CD4-positive, alpha-beta memory T cell (primary cell): Measurements from ENCODE around the gene SCAMP5. TPM values are rescaled to one million over a fixed set of nuclear protein-coding genes. Genes with fewer than 3 reads are reported as not detected.

ENCODE experiments used
- CTCF ChIA-PET: fragments of 350-600 bp; sonication (Branson Sonifier 250); formaldehyde crosslinking; loops from one replicate; lab custom pipeline; 2021; ENCODE audit warnings: inconsistent platforms; ENCODE audit not compliant: partially characterized antibody; lab: Charles Lee
- POLR2A ChIA-PET: fragments of 350-600 bp; sonication (Branson Sonifier 250); formaldehyde crosslinking; loops from one replicate; lab custom pipeline; 2021; ENCODE audit not compliant: partially characterized antibody; lab: Charles Lee
- DNase-seq, 5 donors: peaks; one replicate each; pipeline versions ENCODE4 v3.0.0 to v3.0.0-alpha.2; 2020 to 2022; ENCODE audit warnings: mixed read lengths in 1 of 5
- H3K27ac ChIP-seq: one replicate; pipeline ENCODE4 v1.7.0; 2013; ENCODE audit warnings: low read depth, low read length
- H3K27me3 ChIP-seq: 2 replicates; pipeline ENCODE4 v1.7.0; 2013; ENCODE audit warnings: mild to moderate bottlenecking, low read length, moderate library complexity; ENCODE audit not compliant: insufficient read depth
- H3K36me3 ChIP-seq: 2 replicates; pipeline ENCODE4 v1.7.0; 2013; ENCODE audit warnings: mild to moderate bottlenecking, low read length, moderate library complexity; ENCODE audit not compliant: insufficient read depth
- H3K4me1 ChIP-seq: 2 replicates; pipeline ENCODE4 v1.7.0; 2013; ENCODE audit warnings: mild to moderate bottlenecking, low read length, moderate library complexity; ENCODE audit not compliant: insufficient read depth
- H3K4me3 ChIP-seq, 2 donors: one replicate each; pipeline ENCODE4 v1.7.0; 2013; ENCODE audit warnings: low read length in 2 of 2, mild to moderate bottlenecking in 1 of 2
- H3K9me3 ChIP-seq, 2 donors: one replicate each; pipeline ENCODE4 v1.7.0; 2013; ENCODE audit warnings: low read length in 2 of 2, control low read depth in 1 of 2; ENCODE audit not compliant: control insufficient read depth in 1 of 2
- H3K27ac Mint-ChIP-seq, 7 donors: one replicate each; pipeline ENCODE4 v1.8.0; 2020 to 2021; ENCODE audit warnings: mixed read lengths in 7 of 7, mild to moderate bottlenecking in 6 of 7, inconsistent platforms in 3 of 7, moderate library complexity in 3 of 7
- H3K27me3 Mint-ChIP-seq, 2 donors: one replicate each; pipeline ENCODE4 v1.8.0; 2020 to 2021; ENCODE audit warnings: mixed read lengths in 2 of 2
- H3K36me3 Mint-ChIP-seq, 2 donors: one replicate each; pipeline ENCODE4 v1.8.0; 2020 to 2021; ENCODE audit warnings: mixed read lengths in 2 of 2, inconsistent platforms in 1 of 2, mild to moderate bottlenecking in 1 of 2
- H3K4me1 Mint-ChIP-seq, 4 donors: one replicate each; pipeline ENCODE4 v1.8.0; 2020 to 2021; ENCODE audit warnings: mixed read lengths in 4 of 4, mild to moderate bottlenecking in 1 of 4
- H3K4me3 Mint-ChIP-seq, 8 donors: one replicate each; pipeline ENCODE4 v1.8.0; 2020 to 2021; ENCODE audit warnings: mixed read lengths in 8 of 8, mild to moderate bottlenecking in 7 of 8, moderate library complexity in 6 of 8, inconsistent platforms in 3 of 8
- H3K9me3 Mint-ChIP-seq, 8 donors: one replicate each; pipeline ENCODE4 v1.8.0; 2020 to 2021; ENCODE audit warnings: mixed read lengths in 8 of 8, mild to moderate bottlenecking in 5 of 8, inconsistent platforms in 3 of 8, moderate library complexity in 1 of 8
- intact Hi-C: fragments of 100-400 bp; cut with micrococcal nuclease; formaldehyde crosslinking; loops from one replicate; pipeline ENCODE4 v1.15.1; 2023
- polyA plus RNA-seq, 2 donors: library from polyadenylated mRNA; unstranded; fragments of 300-500 nt; fragmentation: Illumina TruSeq; gene quantifications; one replicate each; pipeline ENCODE4 v1.2.3, GENCODE V29; 2021
- total RNA-seq, 2 experiments: library from RNA; stranded (reverse); gene quantifications; one replicate each; pipeline ENCODE4 v1.2.3, GENCODE V29; 2021

Gene SCAMP5
- total and polyA plus RNA-seq, 4 experiments from 2014 or later: 0.15 to 0.33 (median 0.26) TPM; not detected in 1

GRCh38 chr15:74959586-74959939 lies 35.8 kb upstream of the SCAMP5 start:
- DNase-seq: no peak
- intact Hi-C loops: loop anchor here (5.0 kb wide), 1 partner anchor 582 kb away; no protein-coding TSS in a partner anchor
- Mint-ChIP-seq H3K4me1 (peaks cover 6 to 35% (median 19%) of the 10 kb centered on the region in 4 donors), H3K36me3 (no peaks in the 10 kb centered on the region), H3K27me3 (peaks cover 19 to 20% of the 10 kb centered on the region in 2 donors), H3K4me3 (peak overlapping the region in 4 of 8 donors; percentile 15 to 70 (median 50)), H3K27ac (no peak overlapping the region), H3K9me3 (peaks cover 0 to 3% (median 0%) of the 10 kb centered on the region in 8 donors)
- Histone ChIP-seq H3K9me3 (no peaks in the 10 kb centered on the region), H3K27ac (no peak overlapping the region), H3K27me3 (peaks cover 19% of the 10 kb centered on the region), H3K4me1 (peaks cover 40% of the 10 kb centered on the region), H3K4me3 (no peak overlapping the region), H3K36me3 (no peaks in the 10 kb centered on the region)
- POLR2A ChIA-PET: no interaction called here
- CTCF ChIA-PET: interaction anchor here (1.9 kb wide), 1 partner anchor 189 kb away, joined by 5 read pairs; no protein-coding TSS in a partner anchor

GRCh38 chr15:74960286-74960685 lies 35.1 kb upstream of the SCAMP5 start:
- H3K4me3 Mint-ChIP-seq: no peak overlapping the region
- H3K27me3 ChIP-seq: peaks cover 19% of the 10 kb centered on the region
- ChIA-PET POLR2A (no interaction called here), CTCF (interaction anchor here (1.6 to 1.9 kb wide), 2 partner anchors 189 to 244 kb away, joined by 4 to 5 read pairs; no protein-coding TSS in a partner anchor)
- no peaks in the 10 kb centered on the region for H3K9me3 ChIP-seq
- no peak overlapping the region for H3K4me3 ChIP-seq
- intact Hi-C loops: no loop called here
- H3K27me3 Mint-ChIP-seq: peaks cover 19 to 20% of the 10 kb centered on the region in 2 donors
- no peak for DNase-seq
- H3K27ac ChIP-seq: no peak overlapping the region
- peaks cover 6 to 29% (median 18%) of the 10 kb centered on the region in 4 donors for H3K4me1 Mint-ChIP-seq
- no peaks in the 10 kb centered on the region for H3K36me3 ChIP-seq
- no peaks in the 10 kb centered on the region for H3K36me3 Mint-ChIP-seq
- no peak overlapping the region for H3K27ac Mint-ChIP-seq
- peaks cover 35% of the 10 kb centered on the region for H3K4me1 ChIP-seq
- peaks cover 0 to 3% (median 0%) of the 10 kb centered on the region in 8 donors for H3K9me3 Mint-ChIP-seq

- Mint-ChIP-seq H3K4me1 (peaks cover 6 to 24% (median 15%) of the 10 kb centered on the region in 4 donors), H3K4me3 (no peak overlapping the region), H3K36me3 (no peaks in the 10 kb centered on the region), H3K9me3 (peaks cover 0 to 3% (median 0%) of the 10 kb centered on the region in 8 donors), H3K27me3 (peaks cover 19 to 20% of the 10 kb centered on the region in 2 donors), H3K27ac (no peak overlapping the region)
- H3K4me1 ChIP-seq: peaks cover 26% of the 10 kb centered on the region
- H3K27me3 ChIP-seq: peaks cover 19% of the 10 kb centered on the region
- no peaks in the 10 kb centered on the region for H3K36me3 ChIP-seq
- H3K9me3 ChIP-seq: no peaks in the 10 kb centered on the region
- intact Hi-C loops: no loop called here
- ChIA-PET POLR2A (interaction anchor here (0.6 kb wide), 1 partner anchor 329 kb away, joined by 3 read pairs; no protein-coding TSS in a partner anchor), CTCF (interaction anchor here (1.3 to 1.9 kb wide), 3 partner anchors 190 to 325 kb away, joined by 4 to 5 read pairs (median 4); no protein-coding TSS in a partner anchor)
- no peak overlapping the region for H3K27ac ChIP-seq
- no peak overlapping the region for H3K4me3 ChIP-seq
- no peak for DNase-seq
Measured at GRCh38 chr15:74960995-74961588, 34.3 kb upstream of the SCAMP5 start.

- Mint-ChIP-seq H3K4me1 (peaks cover 6 to 24% (median 15%) of the 10 kb centered on the region in 4 donors), H3K27me3 (peaks cover 19 to 20% of the 10 kb centered on the region in 2 donors), H3K27ac (no peak overlapping the region), H3K4me3 (no peak overlapping the region), H3K9me3 (peaks cover 0 to 3% (median 0%) of the 10 kb centered on the region in 8 donors), H3K36me3 (no peaks in the 10 kb centered on the region)
- peaks cover 23% of the 10 kb centered on the region for H3K4me1 ChIP-seq
- intact Hi-C loops: no loop called here
- ChIA-PET CTCF (interaction anchor here (1.3 to 1.6 kb wide), 2 partner anchors 243 to 326 kb away, joined by 4 read pairs; no protein-coding TSS in a partner anchor), POLR2A (interaction anchor here (0.6 kb wide), 1 partner anchor 329 kb away, joined by 3 read pairs; no protein-coding TSS in a partner anchor)
- H3K27me3 ChIP-seq: peaks cover 19% of the 10 kb centered on the region
- H3K27ac ChIP-seq: no peak overlapping the region
- DNase-seq: no peak
- no peaks in the 10 kb centered on the region for H3K36me3 ChIP-seq
- no peak overlapping the region for H3K4me3 ChIP-seq
- H3K9me3 ChIP-seq: no peaks in the 10 kb centered on the region
Measured at GRCh38 chr15:74961616-74962015, 33.7 kb upstream of the SCAMP5 start.

- ChIA-PET CTCF (interaction anchor here (1.3 kb wide), 1 partner anchor 327 kb away, joined by 4 read pairs; no protein-coding TSS in a partner anchor), POLR2A (no interaction called here)
- Histone ChIP-seq H3K4me3 (no peak overlapping the region), H3K9me3 (no peaks in the 10 kb centered on the region), H3K27ac (no peak overlapping the region), H3K4me1 (peaks cover 18% of the 10 kb centered on the region), H3K36me3 (no peaks in the 10 kb centered on the region), H3K27me3 (peaks cover 14% of the 10 kb centered on the region)
- H3K36me3 Mint-ChIP-seq: no peaks in the 10 kb centered on the region
- H3K4me3 Mint-ChIP-seq: no peak overlapping the region
- DNase-seq: no peak
- H3K27ac Mint-ChIP-seq: no peak overlapping the region
- intact Hi-C loops: no loop called here
- peaks cover 0 to 3% (median 0%) of the 10 kb centered on the region in 8 donors for H3K9me3 Mint-ChIP-seq
- peaks cover 6 to 23% (median 15%) of the 10 kb centered on the region in 4 donors for H3K4me1 Mint-ChIP-seq
- peaks cover 19 to 20% of the 10 kb centered on the region in 2 donors for H3K27me3 Mint-ChIP-seq
Measured at GRCh38 chr15:74962219-74962618, 33.1 kb upstream of the SCAMP5 start.

- H3K9me3 Mint-ChIP-seq: no peaks in the 10 kb centered on the region
- H3K27me3 ChIP-seq: peaks cover 10% of the 10 kb centered on the region
- ChIA-PET CTCF (no interaction called here), POLR2A (no interaction called here)
- no peak overlapping the region for H3K27ac ChIP-seq
- H3K27ac Mint-ChIP-seq: no peak overlapping the region
- DNase-seq: no peak
- peaks cover 15 to 19% of the 10 kb centered on the region in 2 donors for H3K27me3 Mint-ChIP-seq
- no peaks in the 10 kb centered on the region for H3K36me3 ChIP-seq
- no peaks in the 10 kb centered on the region for H3K9me3 ChIP-seq
- intact Hi-C loops: no loop called here
- peaks cover 13% of the 10 kb centered on the region for H3K4me1 ChIP-seq
- peaks cover 6 to 19% (median 15%) of the 10 kb centered on the region in 4 donors for H3K4me1 Mint-ChIP-seq
- H3K4me3 ChIP-seq: no peak overlapping the region
- no peaks in the 10 kb centered on the region for H3K36me3 Mint-ChIP-seq
- H3K4me3 Mint-ChIP-seq: peak overlapping the region in 1 of 8 donors; percentile 10
Measured at GRCh38 chr15:74962671-74963070, 32.7 kb upstream of the SCAMP5 start.

GRCh38 chr15:74963213-74963612 lies 32.1 kb upstream of the SCAMP5 start:
- intact Hi-C loops: no loop called here
- ChIA-PET POLR2A (no interaction called here), CTCF (no interaction called here)
- Histone ChIP-seq H3K9me3 (no peaks in the 10 kb centered on the region), H3K27ac (no peak overlapping the region), H3K4me1 (peaks cover 9% of the 10 kb centered on the region), H3K4me3 (no peak overlapping the region), H3K27me3 (peaks cover 7% of the 10 kb centered on the region), H3K36me3 (no peaks in the 10 kb centered on the region)
- Mint-ChIP-seq H3K27me3 (peaks cover 13 to 15% of the 10 kb centered on the region in 2 donors), H3K4me1 (peaks cover 6 to 15% (median 11%) of the 10 kb centered on the region in 4 donors), H3K27ac (no peak overlapping the region), H3K9me3 (no peaks in the 10 kb centered on the region), H3K4me3 (no peak overlapping the region), H3K36me3 (no peaks in the 10 kb centered on the region)
- DNase-seq: no peak
